SIG-M5 (cell line): ENCODE measurements around the gene WFDC2.

Source experiments
- DNase-seq: peaks from one replicate; lab custom pipeline; 2025; lab: John Stamatoyannopoulos, UW

WFDC2 gene, protein sequence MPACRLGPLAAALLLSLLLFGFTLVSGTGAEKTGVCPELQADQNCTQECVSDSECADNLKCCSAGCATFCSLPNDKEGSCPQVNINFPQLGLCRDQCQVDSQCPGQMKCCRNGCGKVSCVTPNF

DNA sequence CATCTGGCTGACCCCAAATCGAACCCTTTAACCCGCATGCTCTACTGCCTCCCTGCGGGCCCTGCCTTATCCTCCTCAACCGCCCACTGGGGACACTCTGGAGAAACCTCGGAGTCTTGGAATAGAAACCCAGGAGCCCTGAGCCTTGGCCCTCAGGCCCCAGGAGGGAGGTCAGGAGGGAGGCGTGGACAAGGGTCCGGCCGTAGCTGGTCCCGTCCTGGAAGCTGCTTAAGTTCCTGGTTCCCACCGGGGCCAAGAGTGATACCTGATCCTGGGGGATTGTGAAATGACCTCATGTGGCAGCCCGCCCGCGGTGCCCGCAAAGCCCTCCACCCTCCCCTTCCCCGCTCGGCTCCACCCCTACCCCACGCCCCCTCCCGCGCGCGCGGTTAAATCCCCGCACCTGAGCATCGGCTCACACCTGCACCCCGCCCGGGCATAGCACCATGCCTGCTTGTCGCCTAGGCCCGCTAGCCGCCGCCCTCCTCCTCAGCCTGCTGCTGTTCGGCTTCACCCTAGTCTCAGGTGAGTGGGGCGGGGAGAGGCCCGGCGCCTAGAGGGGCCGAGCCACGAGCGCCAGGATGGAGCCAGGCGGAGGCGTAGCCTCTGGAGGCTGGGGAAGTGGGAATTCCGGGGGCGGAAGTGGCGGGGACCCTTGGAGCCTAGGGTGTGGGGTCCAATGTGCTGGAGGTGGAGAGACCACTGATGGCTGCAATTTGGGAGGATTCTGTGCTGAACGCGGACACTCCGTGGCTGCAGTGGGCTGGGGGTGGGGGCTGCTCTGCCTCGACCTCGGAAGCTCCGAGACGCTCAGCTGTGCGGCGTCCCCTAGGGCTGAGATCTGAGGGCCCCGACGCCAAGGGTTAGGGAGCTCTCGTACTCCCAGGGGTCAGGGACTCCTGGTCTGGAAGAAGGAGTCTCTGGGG is at the start of gene WFDC2:
WFDC2 (plus strand) TSS at position 418 of the 926 bp plus-strand sequence; CDS start at position 447, 29 bp downstream.
- DNase-seq = no peak

DNA sequence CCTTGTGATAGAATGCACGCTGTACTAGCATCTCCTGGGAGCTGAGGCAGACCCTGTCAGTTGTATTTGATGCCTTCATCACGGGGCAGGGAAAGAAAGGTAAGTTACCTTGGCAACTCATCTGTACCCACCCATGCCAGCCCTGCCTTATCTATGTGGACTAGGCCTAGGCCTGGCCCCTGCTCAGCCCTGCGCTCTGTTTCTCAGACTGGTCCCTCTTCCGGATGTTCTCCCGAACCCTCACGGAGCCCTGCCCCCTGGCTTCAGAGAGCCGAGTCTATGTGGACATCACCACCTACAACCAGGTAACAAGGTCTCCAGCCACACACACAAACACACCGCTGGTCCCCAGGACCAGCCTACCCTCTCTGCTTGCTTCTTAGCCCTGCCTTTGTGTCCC is 49.4 kb upstream of the WFDC2 start:
- no peak for DNase-seq

DNA sequence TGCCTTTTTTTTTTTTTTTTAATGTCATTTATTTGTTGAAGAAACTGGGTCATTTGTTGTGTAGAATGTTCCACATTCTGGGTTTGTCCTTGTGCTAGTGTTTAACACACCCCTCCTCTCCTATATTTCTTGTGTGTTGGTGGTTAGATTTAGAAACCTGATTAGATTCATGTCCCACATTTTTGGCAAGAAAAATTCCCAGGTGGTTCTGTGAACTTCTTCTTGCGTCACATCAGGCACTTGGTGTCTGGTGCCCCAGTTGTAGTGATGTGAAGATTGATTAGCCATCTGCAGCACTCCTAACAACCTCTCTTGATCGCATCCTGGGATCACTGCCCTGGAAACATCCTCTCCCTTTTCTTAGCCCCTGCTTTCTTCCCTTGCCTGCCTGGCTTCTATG is 45.9 kb upstream of the WFDC2 start:
- DNase-seq = no peak

DNA sequence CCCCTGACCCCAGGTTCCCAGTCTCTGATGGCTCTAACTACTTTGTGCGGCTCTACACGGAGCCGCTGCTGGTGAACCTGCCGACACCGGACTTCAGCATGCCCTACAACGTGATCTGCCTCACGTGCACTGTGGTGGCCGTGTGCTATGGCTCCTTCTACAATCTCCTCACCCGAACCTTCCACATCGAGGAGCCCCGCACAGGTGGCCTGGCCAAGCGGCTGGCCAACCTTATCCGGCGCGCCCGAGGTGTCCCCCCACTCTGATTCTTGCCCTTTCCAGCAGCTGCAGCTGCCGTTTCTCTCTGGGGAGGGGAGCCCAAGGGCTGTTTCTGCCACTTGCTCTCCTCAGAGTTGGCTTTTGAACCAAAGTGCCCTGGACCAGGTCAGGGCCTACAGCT is 44.0 kb upstream of the WFDC2 start:
- no peak for DNase-seq

DNA sequence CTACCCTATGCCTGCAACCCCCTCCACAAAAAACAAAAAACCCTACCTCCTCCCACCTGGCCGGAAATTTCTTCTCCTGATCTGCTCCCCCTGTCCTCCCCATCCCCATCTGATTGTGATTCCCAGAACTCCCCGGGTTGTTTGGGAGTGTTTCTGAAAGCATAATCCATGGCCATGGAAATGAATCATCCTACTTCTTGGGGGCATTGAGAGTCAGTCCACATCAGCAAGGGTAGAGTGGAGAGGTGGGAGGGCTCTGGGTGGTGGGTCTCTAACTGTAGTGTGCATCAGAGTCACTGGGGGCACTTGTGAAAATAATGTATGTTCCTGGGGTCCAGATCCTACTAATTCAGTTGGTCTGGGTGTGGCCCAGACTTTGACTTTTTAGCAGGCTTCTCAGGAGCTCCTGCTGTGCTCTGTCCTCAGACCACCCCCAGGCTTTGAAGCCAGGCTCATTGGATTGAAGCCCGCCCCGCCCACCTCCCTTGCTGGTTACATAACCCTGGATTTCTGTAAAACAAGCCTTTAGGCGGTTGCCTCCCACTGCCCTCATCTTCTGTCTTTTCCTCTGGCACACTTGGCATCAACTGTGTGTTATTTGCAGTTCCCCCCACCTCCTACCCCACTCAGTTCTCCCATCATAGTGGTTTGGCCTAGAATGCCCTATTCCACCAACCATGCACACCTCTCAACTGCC is 43.1 kb upstream of the WFDC2 start:
- DNase-seq = no peak

DNA sequence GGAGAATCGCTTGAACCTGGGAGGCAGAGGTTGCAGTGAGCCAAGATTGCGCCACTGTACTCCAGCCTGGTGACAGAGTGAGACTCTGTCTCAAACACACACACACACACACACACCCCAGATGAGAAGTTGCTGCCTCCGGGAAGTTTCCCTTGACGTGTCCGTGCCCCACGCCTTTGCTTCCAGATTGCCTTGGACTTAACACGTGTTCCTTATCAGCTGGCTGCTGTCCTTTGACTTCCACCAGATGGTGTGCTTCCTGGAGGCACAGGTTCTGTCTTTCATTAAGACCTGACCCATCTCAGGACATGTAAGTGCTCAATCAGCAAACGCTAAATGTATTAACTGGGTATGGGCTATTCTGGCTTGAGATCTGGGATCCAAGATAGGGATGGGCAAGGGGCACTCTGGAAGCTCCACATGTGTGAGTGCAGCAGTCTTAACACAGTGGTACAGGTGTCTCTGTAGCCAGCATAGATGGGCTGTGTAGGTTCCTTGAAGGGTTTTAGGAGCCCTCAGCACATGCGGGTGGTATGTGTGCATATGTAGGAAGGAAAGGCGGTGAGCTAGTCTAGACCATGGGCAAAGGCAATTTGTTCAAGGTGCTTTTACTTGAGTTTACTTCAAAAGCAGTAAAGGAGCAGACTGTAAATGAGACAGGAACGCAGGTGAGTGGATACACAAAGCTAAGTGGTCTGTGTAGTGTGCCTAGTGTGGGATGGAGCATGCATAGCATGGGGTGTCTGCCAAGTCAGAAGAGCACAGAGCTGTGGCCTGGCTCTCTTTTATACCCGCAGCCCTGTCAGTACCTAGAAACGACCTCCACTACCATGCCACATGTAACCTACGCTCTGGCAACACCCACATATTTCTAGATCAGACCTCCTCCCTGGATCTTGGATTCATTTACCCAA is 42.1 kb upstream of the WFDC2 start:
- no peak for DNase-seq

DNA sequence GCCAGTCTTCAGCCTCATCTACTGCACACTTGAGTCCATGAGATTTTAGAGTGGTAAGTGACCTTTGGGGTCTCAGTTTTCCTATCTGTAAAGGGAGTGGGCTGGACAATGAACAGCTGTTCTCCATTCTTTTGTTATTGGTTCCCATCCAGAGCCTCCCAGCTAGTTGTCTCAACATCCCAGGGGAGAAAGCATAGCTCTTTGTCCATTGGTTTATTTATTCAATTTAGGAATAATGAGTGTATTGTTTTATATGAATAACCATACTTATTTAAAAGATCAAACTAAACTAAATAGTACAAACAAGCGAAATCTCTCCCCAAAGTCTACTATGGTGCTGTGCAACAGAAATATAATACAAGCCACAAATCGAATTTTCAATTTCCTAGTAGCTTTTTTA is 39.9 kb upstream of the WFDC2 start:
- no peak for DNase-seq

DNA sequence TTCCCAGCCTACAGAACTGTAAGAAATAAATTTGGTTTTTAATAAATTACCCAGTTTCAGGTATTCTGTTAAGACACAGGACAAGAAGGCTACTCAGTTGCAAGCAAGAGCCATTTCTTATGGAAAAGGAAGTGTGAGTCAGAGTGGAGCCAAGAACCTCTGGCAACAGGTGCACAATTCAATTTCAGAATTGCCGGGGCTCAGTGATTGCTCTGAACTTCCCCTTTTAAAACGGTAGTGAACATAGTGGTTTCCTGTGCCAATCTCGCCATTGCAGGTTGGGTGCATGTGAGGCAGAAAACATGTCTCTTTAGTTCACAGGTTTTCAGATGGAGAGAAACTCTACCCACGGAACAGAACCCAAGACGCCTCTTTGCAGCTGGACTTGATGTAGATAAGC is 37.3 kb upstream of the WFDC2 start:
- DNase-seq = no peak

DNA sequence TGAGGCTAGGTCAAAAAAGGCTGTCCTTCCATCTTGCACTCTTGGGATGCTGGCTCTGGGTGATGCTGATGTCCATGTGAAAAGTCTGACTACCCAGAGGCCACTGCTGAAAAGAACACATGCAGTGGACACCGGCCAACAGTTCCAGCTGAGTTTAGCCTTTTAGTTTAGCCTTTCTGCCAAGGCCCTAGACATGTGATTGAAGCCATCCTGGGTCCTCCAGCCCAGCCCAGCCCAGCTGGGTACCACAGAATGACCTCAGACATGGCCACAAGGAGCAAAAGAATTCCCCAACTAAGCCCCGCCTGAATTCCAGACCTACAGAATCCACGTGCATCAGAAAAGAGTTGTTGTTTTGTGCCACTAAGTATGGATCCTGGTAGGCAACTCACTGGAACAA is 36.2 kb upstream of the WFDC2 start:
- DNase-seq = no peak

DNA sequence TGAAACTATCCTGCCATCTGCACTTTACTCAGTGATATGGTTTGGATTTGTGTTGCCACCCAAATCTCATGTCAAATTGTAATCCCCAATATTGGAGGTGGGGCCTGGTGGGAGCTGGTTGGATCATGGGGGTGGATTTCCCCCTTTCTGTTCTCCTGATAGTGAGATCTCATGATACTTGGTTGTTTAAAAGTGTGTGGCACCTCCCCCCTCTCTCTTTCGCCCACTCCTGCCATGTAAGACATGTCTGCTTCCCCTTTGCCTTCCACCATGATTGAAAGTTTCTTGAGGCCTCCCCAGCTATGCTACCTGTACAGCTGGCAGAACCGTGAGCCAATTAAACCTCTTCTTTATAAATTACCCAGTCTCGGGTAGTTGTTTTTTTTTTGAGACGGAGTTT is 35.6 kb upstream of the WFDC2 start:
- no peak for DNase-seq

DNA sequence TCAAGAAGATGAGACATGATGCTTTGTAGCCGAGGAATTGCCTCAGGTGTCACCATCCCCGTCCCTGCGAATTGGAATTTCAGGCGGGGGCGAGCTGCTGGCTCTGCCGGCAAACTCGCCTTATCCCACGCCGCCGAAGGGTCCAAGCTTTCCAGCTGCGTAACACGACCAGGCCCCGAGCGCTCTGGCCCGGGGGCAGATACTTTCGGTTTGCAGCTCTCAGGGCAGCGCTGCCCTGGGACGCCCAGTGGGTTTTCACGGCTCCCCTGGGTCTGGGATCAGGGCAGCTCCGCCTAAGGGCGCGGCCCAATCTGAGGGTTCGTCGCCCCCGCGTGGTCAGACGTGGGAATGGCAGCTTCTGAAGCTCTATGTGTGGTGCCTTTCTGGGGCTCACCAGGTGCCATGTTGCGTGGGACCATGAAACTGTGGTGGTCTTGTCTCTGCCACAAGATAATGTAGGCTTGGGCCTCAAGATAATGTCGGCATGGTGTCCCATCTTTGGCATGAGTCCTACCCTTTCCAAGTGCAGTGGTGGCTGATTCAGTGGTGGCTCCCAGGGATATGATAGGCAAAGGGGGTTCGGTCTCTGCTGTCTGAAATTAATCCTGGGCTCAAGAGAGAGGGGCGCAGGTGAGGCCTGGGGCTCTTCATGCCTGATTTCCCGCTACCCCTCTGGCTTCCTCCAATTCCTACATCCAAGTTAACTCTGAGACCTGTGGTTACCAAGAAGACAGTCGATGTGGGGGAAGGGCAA is 32.6 kb upstream of the WFDC2 start:
- DNase-seq = no peak

DNA sequence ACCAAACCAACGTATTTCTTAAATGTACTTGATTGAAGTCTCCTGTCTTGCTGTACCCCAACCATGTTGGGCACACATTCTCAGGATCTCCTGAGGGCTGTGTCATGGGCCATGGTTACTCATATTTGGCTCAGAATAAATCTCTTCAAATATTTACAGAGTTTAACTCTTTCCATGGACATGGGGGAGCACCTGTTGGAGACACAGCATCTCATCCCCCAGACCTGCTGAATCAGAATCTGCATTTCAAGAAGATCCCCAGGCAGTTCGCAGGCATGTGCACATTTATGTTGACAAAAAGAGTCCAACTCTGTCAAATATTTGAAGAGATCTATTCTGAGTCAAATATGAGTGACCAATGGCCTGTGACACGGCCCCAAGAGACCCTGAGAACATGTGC is 29.1 kb upstream of the WFDC2 start:
- DNase-seq = no peak

DNA sequence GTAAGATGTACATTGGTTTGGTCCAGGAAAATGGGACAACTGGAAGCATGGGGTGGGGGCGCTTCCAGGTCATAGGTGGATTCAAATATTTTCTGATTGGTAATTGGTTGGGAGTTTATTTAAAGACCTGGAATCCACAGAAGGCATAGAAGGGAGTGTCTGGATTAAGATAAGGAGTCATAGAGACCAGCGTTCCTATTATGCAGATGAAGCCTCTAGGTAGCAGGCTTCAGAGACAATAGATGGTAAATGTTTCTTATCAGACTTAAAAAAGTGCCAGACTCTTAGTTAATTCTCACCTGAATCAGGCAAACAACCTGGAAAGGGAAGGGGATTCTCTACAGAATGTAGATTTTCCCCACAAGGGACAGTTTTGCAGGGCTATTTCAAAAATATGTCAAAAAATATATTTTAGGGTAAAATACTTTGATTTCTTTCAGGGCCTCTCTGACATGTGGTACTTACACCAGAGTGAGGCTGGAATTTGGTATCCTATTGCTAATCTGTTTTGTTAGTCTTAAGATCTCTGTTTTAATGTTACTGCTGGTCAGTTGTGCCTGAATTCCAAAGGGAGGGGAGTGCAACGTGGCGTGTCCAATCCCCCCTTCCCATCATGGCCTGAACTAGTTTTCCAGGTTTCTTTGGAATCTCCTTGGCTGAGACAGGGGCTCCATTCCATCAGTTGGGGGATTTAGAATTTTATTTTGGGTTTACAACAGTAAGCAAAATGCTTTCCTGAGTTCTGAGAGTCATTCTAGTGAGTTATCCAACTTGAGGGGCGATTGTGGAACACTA is 28.5 kb upstream of the WFDC2 start:
- DNase-seq = no peak

DNA sequence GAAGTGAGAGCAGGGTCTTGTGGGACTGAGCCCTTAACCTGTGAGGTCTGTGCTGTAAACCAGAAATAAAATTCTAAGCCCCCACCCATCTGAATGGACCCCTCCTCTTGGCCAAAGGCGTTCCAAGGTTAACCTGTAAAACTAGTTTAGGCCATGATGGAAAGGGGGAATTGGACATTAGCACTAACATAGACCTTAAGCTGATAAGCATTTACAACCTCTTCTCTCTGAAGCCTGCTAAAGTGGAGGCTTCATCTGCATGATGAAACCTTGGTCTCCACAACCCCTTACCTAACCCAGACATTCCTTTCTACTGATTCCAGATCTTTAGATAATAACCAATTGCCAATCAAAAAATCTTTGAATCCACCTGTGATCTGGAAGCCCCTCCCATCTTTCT is 27.8 kb upstream of the WFDC2 start:
- no peak for DNase-seq

DNA sequence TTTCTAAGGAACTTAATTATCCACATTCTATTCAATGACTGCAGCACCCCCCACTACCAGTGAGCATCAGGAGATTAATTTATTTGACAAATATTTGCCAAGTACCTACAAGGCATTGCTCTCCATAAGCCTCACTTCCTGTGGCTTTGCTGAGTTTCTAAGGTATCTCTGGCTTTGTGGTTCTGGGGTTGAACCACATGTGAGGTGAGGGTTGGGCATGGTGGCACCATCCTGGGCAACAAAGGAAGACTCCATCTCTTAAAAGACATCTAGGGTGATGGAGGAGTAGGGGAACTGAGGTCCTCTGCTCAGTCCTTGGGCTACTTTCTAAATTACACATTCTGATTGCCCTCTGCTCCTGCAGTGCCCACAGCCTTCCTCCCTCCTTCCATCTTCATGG is 25.5 kb upstream of the WFDC2 start:
- DNase-seq = no peak

DNA sequence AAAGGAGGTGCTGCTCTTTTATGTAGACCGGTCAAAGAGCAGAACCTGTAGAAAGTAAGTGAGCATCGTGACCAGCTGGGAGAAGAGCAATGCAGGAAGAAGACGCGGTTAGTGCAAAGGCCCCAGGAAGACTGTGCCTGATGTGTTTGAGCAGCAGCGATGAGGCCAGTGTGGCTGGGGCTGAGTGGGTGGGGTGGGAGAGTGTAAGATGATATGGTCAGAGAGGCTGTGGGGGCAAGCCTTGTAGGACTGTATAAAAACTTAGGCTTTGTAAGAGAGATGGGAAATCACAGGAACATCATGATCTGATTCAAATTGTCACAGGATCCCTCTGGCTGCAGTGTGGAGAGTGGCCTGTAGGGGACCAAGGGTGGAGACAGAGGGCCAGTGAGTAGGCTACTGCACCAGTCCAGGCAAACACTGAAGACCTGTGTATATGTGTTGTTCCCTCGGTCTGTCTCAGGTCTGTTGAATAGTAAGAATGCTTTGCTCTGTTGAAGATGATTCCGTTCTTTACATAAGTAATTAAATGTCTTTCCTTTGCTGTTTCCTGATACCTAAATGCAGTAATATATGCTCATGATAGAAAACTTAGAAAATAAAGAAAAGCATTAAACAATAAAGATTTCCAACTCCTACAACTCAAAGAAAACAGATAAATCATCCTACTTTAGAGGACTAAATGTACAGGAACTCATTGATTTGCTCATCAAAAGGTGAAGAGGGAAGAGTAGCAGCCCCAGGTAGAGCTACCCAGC is 23.6 kb upstream of the WFDC2 start:
- no peak for DNase-seq

DNA sequence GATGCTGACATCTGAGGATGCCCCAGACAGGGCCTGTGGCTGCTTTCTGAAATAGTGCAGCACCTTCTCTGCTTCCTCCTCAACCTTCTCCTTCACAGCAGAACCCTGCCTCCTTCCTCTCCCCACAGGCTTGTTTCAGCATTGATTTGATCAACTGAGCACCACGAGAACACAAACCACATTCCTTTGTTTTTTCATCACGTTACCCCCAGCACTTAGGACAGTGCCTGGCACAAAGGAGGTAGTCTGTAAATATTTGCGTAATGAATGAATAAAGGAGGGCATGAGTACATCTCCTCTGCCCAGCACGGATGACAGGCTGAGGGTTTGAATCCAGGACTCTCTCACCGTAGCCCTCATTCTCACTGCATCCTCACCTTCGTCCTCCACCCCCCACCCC is 21.3 kb upstream of the WFDC2 start:
- DNase-seq = no peak

DNA sequence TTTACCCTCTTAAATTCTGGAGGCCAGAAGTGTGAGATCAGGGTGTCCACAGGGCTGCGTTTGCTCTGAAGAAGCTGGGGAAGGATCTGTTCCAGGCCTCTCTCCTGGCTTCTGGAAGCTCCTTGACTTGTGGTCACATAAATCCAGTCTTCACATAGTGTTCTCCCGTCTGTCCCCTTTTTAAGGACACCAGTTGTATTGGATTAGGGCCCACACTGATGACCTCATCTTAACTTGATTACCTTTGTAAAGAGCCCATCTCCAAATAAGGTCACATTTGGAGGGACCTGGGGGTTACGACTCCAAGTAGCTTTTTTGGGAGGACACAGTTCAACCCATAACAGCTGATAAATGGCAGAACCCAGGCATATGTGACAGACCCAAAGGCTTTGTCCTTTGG is 20.0 kb upstream of the WFDC2 start:
- no peak for DNase-seq

DNA sequence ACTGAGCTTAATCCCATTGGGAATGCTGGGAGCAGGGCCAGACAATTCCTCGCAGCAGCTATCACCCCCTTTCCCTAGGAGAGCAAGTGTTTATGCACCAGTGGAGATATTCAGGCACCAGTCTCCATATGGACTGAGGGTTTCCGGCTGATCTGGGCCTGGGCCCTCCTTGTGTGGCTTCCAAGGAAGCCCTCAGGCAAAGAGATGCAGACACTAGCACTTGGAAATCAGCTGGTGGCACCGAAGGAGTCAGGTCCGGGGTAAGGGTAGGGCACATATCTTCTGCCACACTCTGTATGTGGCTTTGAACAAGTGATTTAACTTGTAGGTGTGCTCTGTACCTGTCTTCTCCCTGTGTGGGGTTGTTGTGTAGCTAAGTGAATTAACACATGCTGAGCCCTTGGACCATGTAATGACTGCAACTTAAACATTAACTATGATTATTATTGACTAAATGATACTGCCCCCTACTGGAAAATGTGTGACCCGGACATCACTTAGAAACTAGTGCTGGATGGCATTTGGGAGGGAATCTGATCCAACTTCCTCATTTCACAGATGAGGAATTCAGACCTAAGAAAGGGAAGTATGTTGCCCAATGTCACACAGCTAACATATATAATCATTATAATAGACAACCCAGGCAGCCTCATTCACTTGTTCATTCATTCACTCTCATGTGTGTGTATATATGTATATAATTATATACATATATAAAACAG is 19.3 kb upstream of the WFDC2 start:
- peak; percentile 78 for DNase-seq
